Measurements from ENCODE around the gene TPCN1.

TPCN1 gene

GRCh38 chr12:113226696-113227568 lies 5.7 kb downstream of the TPCN1 start:
- DNase-seq = no peak

- no peak for DNase-seq
Measured at GRCh38 chr12:113227686-113228391, 6.6 kb downstream of the TPCN1 start.

GRCh38 chr12:113228394-113229028 lies 7.2 kb downstream of the TPCN1 start:
- DNase-seq = no peak

- no peak for DNase-seq
Measured at GRCh38 chr12:113230315-113231234, 9.3 kb downstream of the TPCN1 start.

- DNase-seq = no peak
Measured at GRCh38 chr12:113231235-113232088, 10.2 kb downstream of the TPCN1 start.

GRCh38 chr12:113232089-113232839 lies 11.0 kb downstream of the TPCN1 start:
- DNase-seq = no peak

GRCh38 chr12:113232840-113233585 lies 11.7 kb downstream of the TPCN1 start:
- no peak for DNase-seq

GRCh38 chr12:113233967-113234366 lies 12.7 kb downstream of the TPCN1 start:
- DNase-seq = no peak

- DNase-seq = no peak
Measured at GRCh38 chr12:113234483-113234882, 13.2 kb downstream of the TPCN1 start.

GRCh38 chr12:113235976-113236375 lies 14.7 kb downstream of the TPCN1 start:
- no peak for DNase-seq

- DNase-seq = no peak
Measured at GRCh38 chr12:113236539-113237399, 15.5 kb downstream of the TPCN1 start.

GRCh38 chr12:113237748-113238147 lies 16.5 kb downstream of the TPCN1 start:
- no peak for DNase-seq

- no peak for DNase-seq
Measured at GRCh38 chr12:113238309-113238708, 17.0 kb downstream of the TPCN1 start.

GRCh38 chr12:113239288-113239771 lies 18.1 kb downstream of the TPCN1 start:
- no peak for DNase-seq

GRCh38 chr12:113239811-113240331 lies 18.6 kb downstream of the TPCN1 start:
- no peak for DNase-seq

GRCh38 chr12:113240395-113240794 lies 19.1 kb downstream of the TPCN1 start:
- DNase-seq = no peak

GRCh38 chr12:113241191-113242025 lies 20.1 kb downstream of the TPCN1 start:
- DNase-seq = peak; percentile 63

- no peak for DNase-seq
Measured at GRCh38 chr12:113242026-113242418, 20.8 kb downstream of the TPCN1 start.
